NCI-H146 treated with DMSO at 0.1 percent for 48 hours (cell line): ENCODE measurements around the gene RND3.

Experiments
- DNase-seq: peaks from one replicate; lab custom pipeline; 2025; ENCODE audit not compliant: unreplicated experiment; lab: John Stamatoyannopoulos, UW

RND3 gene

DNA sequence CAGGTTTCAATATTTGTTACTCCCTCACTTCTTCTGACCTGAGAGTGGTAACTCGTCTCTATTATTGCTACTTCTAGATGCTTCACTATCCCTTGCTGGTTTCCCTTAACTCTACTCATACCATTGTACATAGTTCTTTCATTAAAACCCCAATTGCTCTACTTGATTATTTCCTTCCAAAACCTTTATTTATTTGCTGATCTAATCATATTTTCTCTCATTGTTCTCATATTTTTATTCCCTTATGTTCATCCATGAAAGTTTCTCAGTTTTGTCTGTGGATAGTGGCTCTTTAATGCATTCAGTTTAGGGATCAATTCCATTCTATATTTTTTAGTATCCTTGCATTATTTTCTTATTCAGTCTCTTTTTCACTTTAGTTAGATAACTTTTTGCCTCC, 42.1 kb downstream of the RND3 start:
- no peak for DNase-seq

DNA sequence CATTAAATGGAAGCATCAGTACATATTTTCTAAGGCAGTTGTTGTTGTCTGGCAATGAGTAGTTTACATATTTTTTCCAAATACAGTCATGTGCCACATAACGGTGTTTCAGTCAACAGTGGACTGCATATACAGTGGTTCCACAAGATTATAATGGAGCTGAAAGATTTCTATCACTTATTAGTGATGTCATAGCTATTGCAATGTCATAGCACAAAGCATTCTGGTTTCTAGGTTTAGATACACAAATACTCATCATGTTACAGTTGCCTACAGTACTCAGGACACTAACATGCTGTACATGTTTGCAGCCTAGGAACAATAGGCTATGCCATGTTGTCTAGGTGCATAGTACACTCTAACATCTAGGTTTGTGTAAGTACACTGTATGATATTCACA, 45.0 kb downstream of the RND3 start:
- no peak for DNase-seq

DNA sequence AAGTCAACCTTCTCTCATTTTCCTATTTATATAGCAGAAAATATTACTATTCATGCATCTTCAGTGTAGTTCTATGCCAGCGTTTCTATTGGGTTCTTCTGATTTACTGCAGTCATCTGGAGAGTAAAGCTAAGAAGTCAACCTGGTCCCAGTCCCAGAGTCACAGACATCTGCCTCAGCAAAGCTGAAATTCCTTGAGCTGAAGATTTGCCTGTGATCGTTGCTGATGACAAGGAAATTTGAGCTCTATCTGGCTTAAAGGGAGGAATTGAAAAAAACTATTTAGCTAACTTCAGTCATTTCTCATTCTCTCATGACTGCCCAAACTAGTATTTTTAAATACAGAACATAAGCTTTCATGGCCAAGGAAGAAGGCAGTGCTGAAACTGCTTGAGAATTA, 45.7 kb downstream of the RND3 start:
- no peak for DNase-seq

DNA sequence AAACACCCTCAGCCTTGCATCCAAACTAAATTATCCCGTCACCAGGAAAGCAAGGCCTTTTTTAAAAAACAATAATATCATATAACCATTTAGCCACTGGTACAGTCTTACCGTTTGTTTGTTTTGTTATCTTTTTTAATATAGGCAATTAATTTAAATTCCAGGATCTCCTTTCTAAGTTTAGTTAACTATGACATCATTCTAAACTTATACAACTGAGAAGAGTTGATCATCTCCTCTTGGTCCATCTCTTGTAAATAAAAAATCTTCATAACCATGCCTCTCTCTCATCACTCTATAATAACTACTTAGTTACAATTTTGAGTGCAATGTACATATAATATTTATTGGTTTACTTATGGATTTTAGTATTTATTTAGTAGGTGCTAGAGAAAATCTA, 46.2 kb downstream of the RND3 start:
- no peak for DNase-seq

DNA sequence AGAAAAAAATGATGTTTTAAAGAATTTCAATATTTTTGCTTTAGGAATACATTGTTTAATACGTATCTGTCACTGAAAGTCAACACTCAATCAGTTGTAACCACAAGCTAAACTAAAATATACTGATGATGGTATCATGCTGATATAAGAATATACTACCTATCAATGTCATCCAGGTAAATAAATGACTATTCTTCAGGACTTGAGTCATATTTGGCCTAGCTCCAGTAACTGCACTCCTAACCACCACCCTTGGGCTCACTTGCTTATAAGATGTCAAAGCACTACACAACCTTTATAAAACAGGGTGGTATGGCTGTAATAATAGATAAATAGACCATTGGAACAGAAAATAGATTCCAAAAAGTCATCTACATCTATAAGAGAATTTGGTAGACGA, 48.8 kb downstream of the RND3 start:
- no peak for DNase-seq

DNA sequence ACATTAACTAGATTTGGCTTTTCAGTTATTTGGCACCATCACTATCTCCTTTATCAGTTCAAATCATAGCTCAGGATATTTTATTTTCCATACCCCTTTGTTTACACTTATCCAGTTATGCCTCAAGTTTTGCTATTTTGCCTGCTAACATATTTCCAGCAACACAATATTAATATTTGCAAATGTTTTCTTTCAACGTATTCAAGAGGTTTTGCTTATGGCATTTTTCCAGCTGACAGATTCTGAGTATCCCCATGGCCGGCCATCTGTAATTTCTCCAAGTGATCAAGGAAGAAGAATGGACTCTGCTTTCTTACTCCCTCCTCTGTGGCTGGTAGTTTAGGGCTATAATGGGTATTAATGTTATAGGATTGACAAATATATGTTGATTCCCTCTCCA, 49.4 kb downstream of the RND3 start:
- DNase-seq, result no peak

DNA sequence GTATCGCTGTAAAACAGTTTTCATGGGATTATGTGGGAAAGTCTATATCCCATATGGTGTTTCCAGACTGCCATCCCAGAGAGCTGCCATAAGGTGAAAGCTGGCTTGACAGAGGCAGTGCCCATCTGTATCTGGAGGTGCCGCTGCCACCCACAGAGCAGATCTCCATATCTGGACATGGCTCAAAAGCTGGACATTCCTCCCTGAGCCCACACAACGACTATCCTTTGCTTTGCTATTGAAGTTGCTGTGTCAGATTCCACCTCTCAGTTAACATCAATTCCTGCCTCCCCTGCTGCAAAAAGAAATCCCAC, 55.2 kb downstream of the RND3 start:
- DNase-seq, result no peak

DNA sequence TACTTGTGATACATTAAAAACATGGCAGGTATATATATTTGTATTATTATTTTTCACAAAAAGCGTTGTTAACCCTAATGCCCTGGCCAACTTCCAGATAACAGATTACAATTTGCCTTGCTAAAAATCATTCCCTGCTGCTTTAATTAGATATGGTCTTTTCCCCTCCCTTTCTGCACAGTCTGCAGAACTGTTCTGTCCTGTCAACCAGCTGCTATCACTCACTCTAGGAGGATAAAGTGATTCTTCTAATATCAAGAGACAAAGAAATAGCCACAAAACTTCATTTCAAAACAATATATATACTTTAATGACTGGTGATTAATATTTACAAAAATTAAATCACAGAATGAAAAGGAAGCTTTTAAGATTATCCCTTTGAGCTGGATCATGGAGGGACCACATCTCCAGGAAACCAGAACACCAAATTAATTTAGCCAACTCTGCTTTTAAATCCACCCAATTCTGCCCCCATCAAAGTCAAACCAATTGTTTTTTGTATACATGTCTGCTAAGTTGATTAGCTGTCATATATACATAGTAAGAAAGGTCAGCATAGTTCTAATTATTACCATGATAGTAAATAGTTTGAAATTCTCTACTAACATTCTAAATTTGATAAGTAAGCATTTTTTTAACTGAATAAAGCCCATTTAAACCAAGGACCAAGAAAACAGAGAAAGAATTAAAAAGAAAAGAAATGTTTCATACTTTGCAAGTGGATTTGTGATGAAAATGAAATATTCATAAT, 55.7 kb downstream of the RND3 start:
- DNase-seq, result no peak

DNA sequence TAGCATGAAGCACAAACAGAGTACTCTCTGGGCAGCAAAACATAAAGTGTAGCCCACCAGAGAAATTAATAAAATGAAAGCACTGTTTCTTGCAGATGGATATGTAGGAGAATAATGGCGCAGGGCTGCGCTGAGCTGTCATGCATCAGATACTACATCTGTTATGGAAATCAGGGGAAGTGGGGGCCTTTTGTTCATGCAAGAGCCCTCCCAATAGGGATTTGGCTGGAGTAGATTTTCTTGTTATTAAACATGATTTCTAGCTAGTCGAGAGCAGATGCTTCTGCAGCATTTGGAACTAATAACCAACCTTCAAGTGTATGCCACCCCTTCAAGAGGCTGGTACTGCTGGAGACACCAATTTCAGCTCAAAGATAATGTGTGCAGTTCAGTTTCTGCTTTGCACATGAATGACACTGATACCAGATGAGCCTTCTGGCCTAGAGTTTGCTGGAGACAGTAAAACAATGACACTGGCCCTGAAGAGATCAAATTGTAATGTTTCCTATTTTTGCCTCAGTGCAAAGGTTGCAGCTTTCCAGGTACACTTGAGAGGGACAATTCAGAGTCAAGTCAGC, 58.0 kb downstream of the RND3 start:
- DNase-seq, result no peak

DNA sequence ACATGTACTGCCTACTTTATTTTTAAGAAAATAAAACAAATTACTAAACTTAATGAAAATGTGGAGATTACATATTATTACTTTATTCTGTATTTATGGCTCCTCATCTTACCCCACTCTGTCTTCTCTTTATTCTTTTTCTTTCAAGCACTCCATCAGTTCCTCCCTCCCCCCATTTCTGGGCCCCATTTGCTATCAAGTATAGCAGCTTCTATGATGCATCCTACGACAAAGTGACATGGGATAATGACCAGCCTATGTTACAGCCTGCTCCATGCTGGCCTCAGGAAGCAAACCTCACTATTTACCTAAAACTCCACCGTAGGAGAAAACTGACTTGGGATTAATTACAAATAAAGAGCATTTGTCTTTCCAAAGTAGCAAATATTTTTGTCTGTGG, 58.8 kb downstream of the RND3 start:
- no peak for DNase-seq

DNA sequence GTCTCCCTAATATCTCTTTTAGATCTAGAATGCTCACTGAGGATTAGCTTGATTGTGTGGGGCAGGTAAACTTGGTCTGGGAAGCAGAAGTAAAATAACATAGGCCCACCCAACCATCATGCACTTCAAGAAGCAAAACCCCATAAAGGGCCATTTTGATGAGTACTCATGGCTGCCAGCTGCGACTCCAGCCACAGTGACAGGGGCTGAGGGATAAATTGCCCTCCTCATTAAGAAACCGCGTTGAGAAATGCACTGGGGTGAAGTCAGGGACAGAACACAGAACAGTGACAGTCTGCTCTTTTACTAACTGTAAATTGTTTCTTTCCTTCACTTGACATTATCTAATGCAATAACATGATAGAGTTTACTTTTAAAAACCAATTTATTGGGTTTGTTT, 60.2 kb downstream of the RND3 start:
- no peak for DNase-seq

DNA sequence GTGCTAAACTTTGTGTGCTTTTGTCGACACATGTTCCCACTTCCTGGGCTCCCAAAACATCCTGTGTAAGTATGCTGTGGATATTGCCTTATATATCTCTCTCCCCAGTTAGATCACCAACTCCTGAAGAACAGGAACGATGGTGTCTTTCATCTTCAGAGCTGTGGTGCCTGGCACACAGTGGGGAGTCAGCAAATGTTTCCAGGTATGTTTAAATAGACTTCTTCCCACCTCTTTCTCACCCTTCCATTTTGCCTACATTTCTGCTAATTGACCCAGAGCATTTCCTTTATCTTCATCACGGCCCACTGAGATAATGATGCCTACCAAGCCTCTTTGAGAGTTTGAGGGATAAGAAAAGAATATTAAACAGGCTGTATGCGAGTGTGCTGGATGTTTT, 60.7 kb downstream of the RND3 start:
- DNase-seq, result peak; percentile 41

DNA sequence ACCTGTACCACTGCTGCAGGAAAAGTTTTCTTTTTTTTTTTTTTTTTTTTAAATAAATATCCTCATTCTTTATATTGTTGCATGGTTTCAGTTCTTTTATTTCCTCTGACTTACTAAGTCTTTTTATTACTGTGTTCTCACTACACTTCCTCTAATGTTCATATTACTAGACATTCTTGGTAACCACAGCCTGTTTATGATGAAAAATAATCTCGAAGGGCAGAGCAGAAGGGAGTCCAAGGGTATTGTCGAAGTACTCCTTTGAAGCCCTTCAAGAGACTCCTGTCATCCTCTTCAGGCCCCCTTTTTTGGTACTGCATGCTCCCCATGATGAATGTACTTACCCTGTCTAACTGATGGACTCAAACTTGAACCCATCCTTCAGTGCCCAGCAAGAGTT, 61.2 kb downstream of the RND3 start:
- no peak for DNase-seq

DNA sequence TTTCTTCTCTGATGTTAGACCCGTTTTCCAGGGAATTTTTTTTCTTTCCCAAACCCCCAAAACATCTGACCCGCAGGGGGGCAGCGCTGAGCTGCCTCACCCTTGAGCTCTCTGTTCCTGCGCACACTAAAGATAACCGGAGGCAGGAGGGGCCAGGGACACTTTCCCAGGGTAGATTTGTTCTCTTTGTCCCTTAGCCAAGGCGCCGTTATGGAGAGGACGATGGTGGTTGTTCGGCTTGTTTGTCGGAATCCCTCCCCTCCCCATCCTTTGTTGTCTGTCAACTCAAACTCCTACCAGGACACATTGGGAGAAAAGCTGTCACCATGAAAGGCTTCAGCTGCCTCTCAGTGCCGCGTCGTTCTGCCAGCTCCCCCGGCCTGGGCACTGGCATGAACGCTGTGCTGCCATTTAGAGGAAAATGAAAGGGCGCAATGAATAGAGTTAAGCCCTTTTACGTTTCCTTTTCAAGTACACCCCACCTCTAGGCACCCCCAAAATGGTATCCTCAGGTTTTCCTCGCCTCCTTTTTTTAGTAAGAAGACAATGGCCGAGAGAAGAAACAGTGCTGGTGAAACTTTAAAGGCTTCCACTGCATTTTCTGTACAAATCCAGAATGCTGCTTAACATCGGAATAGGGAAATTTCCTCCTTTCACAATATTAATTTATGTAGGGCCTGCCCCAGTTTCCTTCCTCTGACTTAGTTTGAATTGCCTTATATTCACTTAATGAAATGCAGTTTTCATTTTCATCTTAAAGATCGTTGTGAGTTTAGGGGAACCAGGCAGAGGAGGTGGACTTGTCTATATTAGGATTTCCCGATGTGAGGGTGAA, 62.1 kb downstream of the RND3 start:
- DNase-seq, result no peak

DNA sequence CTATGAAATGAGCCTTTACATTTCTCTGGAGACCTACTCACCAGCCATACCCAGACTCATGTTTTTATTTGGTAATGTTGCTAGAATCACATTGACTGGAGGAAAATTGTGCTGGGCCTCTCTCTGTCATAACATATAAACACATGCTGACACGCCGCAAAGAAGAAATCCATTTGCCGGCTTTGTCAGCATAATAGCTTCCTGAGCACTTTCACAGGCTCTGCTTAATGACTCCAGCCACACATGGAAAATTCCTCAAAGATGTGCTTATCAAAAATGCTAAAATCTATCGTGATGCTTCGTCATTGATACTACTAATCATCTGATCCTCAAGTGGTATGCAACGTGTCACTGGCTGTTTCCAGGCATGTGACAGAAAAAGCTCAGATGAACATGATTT, 63.1 kb downstream of the RND3 start:
- no peak for DNase-seq

DNA sequence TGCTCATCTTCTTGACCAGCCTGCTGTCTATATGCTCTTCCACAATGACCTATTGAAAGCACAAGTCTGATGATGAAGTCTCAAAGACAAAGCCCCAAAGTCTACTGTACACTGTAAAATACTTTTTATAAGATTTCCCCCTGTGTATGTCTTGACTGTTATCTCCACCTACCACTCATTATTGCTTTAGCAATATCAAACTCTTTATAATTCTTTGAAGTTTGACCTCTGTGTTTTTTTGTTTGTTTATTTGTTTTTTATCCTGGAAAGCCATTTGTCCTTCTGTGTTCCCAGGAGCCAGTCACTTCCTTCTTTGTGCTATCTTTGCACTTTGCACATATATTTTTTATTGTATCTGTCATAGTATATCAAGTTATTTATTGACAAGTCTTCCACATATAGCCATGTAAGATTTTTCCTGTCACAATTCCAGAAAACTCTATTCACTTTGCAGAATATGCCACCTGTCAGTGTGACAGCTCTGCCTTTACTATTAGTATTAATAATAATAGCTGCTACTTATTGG, 66.3 kb downstream of the RND3 start:
- no peak for DNase-seq

DNA sequence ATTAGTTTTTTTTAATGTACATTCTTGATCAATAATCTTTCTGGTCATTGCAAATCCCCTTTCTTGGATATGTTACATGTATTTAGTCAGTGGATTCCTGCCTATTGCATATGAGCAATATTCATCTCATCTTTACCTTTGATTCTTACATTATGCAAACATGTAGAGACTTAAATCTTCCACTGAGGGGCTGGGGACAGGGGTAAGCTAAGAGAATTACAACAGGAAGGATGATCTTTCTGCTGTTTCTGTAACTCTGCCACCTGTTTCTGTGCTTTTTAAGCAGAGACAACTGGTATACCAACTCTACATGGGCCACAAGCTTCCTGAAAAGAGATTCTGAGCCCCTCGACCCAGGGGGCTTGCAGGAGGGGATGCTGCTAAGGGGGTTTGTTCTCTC, 68.6 kb downstream of the RND3 start:
- no peak for DNase-seq
